ENCODE measurements around the gene ARFGEF3.
"Not testable (repeated sequence)": the region's sequence is repeated elsewhere in the genome, so short reads cannot be mapped to it uniquely, and the experiment has no call there.

Gene ARFGEF3

DNA sequence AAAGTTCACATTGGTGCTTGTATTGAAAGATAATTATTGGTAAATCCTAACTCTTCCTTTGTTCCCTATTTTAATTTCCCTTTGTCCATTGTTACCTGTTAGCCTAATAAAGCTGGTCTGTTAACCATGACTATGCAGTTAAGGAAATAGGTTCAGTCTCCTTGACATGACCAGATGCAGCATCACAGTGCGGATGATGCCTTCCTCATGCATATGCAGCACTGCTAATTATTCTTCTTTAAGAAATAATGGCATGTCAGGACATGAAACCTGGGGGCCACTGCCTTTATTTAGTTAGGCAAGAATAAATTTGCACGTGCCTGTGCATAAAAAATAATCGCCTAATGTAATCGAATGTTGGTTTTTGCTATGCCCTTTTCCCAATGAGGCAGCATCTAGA is 40.1 kb downstream of the ARFGEF3 start:
- no peak overlapping the region for H3K4me3 ChIP-seq (ENCODE audit: low read depth, low read length)
- H3K9me3 ChIP-seq (ENCODE audit: control insufficient read depth, insufficient read depth, low read length): no peaks in the 10 kb centered on the region

GRCh38 chr6:138203315-138203714 is 41.6 kb downstream of the ARFGEF3 start:
- Histone ChIP-seq H3K36me3 (ENCODE audit: control insufficient read depth, insufficient read depth, low read length) (no peaks in the 10 kb centered on the region), H3K9ac (ENCODE audit: low read depth, low read length) (no peak overlapping the region), H3K4me3 (ENCODE audit: low read depth, low read length) (no peak overlapping the region), H3K4me1 (ENCODE audit: control insufficient read depth, insufficient read depth, low read length) (peaks cover 7% of the 10 kb centered on the region), H3K27me3 (ENCODE audit: control insufficient read depth, insufficient read depth, low read length) (no peaks in the 10 kb centered on the region), H3K9me3 (ENCODE audit: control insufficient read depth, insufficient read depth, low read length) (no peaks in the 10 kb centered on the region)

More for the DNA sequence above, 40.1 kb downstream of the ARFGEF3 start:
- H3K4me1 ChIP-seq (ENCODE audit: control insufficient read depth, insufficient read depth, low read length): peaks cover 11% of the 10 kb centered on the region
- no peak overlapping the region for H3K9ac ChIP-seq (ENCODE audit: low read depth, low read length)
- no peaks in the 10 kb centered on the region for H3K36me3 ChIP-seq (ENCODE audit: control insufficient read depth, insufficient read depth, low read length)
- no peaks in the 10 kb centered on the region for H3K27me3 ChIP-seq (ENCODE audit: control insufficient read depth, insufficient read depth, low read length)

GRCh38 chr6:138204303-138204702 is 42.6 kb downstream of the ARFGEF3 start:
- Histone ChIP-seq H3K27me3 (ENCODE audit: control insufficient read depth, insufficient read depth, low read length) (no peaks in the 10 kb centered on the region), H3K36me3 (ENCODE audit: control insufficient read depth, insufficient read depth, low read length) (no peaks in the 10 kb centered on the region), H3K4me3 (ENCODE audit: low read depth, low read length) (no peak overlapping the region), H3K9me3 (ENCODE audit: control insufficient read depth, insufficient read depth, low read length) (no peaks in the 10 kb centered on the region), H3K9ac (ENCODE audit: low read depth, low read length) (no peak overlapping the region), H3K4me1 (ENCODE audit: control insufficient read depth, insufficient read depth, low read length) (no peaks in the 10 kb centered on the region)

DNA sequence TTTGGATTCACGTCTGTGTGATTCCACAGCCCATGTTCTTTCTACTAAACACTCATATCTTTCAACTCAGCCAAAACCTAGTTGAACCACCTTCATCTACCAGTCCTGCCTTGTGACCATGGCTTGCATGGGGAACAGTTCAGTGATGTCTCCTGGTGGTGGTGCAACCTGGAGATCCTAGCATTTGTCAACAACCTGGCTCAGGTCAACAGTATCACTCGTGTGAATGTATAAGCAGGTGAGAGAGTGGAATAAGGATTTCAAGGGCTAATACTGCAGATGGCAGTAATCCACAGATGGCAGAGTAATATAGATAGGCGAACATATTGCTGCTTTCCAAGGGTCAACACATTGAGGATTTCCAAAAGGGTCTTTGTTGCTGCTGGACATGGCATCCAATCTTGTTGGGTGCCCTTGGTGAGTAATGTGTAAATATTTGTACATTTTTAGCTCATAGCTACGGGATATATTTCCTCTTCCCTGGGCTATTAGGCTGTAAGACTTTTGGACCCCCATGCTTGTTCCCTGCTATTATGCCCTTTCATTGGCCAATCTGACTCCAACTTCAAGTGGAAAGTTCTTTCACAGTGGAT is 43.1 kb downstream of the ARFGEF3 start:
- no peaks in the 10 kb centered on the region for H3K9me3 ChIP-seq (ENCODE audit: control insufficient read depth, insufficient read depth, low read length)
- H3K27me3 ChIP-seq (ENCODE audit: control insufficient read depth, insufficient read depth, low read length): no peaks in the 10 kb centered on the region
- H3K4me3 ChIP-seq (ENCODE audit: low read depth, low read length): no peak overlapping the region
- H3K4me1 ChIP-seq (ENCODE audit: control insufficient read depth, insufficient read depth, low read length): no peaks in the 10 kb centered on the region
- no peak overlapping the region for H3K9ac ChIP-seq (ENCODE audit: low read depth, low read length)
- no peaks in the 10 kb centered on the region for H3K36me3 ChIP-seq (ENCODE audit: control insufficient read depth, insufficient read depth, low read length)

DNA sequence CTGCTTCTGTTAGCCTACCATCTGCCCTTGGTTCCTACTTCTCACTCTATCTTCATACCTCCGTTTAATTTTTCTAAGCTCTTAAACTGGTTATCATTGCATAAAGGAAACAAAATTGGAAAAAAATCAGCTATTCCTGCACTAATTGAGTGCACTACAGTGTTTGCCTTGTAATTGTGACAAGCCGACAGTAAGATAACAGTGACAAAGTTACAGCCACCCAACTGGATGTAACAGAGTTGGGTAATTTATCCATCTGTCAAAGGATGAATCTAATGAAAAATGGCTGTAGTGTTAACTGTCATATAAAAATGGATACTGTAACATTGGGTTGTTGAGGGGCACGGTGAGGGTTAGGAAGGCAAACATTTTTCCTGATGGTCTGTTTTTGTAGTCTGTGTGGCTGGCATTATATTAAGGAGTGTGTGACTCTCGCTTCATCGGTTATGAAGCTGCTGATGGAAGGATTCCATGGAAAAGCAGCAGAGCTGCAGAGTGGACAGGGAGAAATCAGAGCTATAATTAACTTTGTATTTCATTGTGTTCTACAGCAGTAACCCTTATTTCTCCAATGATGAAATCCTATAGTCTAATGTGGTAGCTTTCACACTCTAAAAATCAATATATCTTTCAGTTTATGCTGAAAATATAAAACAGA is 43.8 kb downstream of the ARFGEF3 start:
- H3K36me3 ChIP-seq (ENCODE audit: control insufficient read depth, insufficient read depth, low read length): no peaks in the 10 kb centered on the region
- no peaks in the 10 kb centered on the region for H3K27me3 ChIP-seq (ENCODE audit: control insufficient read depth, insufficient read depth, low read length)
- no peaks in the 10 kb centered on the region for H3K4me1 ChIP-seq (ENCODE audit: control insufficient read depth, insufficient read depth, low read length)
- H3K4me3 ChIP-seq (ENCODE audit: low read depth, low read length): no peak overlapping the region
- no peaks in the 10 kb centered on the region for H3K9me3 ChIP-seq (ENCODE audit: control insufficient read depth, insufficient read depth, low read length)
- no peak overlapping the region for H3K9ac ChIP-seq (ENCODE audit: low read depth, low read length)

GRCh38 chr6:138206862-138207261 is 45.1 kb downstream of the ARFGEF3 start:
- no peaks in the 10 kb centered on the region for H3K4me1 ChIP-seq (ENCODE audit: control insufficient read depth, insufficient read depth, low read length)
- no peak overlapping the region for H3K4me3 ChIP-seq (ENCODE audit: low read depth, low read length)
- no peak overlapping the region for H3K9ac ChIP-seq (ENCODE audit: low read depth, low read length)
- no peaks in the 10 kb centered on the region for H3K27me3 ChIP-seq (ENCODE audit: control insufficient read depth, insufficient read depth, low read length)
- H3K9me3 ChIP-seq (ENCODE audit: control insufficient read depth, insufficient read depth, low read length): no peaks in the 10 kb centered on the region
- H3K36me3 ChIP-seq (ENCODE audit: control insufficient read depth, insufficient read depth, low read length): no peaks in the 10 kb centered on the region

DNA sequence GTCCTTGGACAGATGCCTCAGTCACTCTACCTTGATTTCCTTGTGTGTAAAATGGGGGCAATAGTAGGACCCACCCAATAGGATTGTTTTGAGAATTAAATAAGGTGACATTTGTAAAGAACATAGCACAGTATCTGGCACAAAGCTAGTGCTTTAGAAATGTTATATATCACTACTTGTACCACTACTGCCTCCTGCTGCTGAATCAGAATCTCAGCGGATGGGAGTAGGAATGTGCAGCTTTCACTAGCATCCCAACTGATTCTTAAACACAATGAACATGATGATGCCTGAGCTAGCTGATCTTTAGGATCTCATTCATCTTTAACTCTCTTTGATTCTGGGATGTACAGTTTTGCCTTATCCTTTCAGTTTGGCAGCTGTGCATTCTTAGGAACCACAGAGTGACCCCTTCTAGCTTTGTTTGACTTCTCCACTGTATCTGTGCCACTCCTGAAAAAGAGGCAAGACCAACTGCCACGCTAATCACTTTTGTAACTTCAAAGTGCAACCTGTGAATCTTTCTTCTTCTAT is 49.4 kb downstream of the ARFGEF3 start:
- Histone ChIP-seq H3K9me3 (ENCODE audit: control insufficient read depth, insufficient read depth, low read length) (no peaks in the 10 kb centered on the region), H3K4me1 (ENCODE audit: control insufficient read depth, insufficient read depth, low read length) (no peaks in the 10 kb centered on the region), H3K4me3 (ENCODE audit: low read depth, low read length) (no peak overlapping the region)

GRCh38 chr6:138211601-138212000 is 49.9 kb downstream of the ARFGEF3 start:
- Histone ChIP-seq H3K27me3 (ENCODE audit: control insufficient read depth, insufficient read depth, low read length) (no peaks in the 10 kb centered on the region), H3K9me3 (ENCODE audit: control insufficient read depth, insufficient read depth, low read length) (no peaks in the 10 kb centered on the region), H3K9ac (ENCODE audit: low read depth, low read length) (no peak overlapping the region), H3K4me3 (ENCODE audit: low read depth, low read length) (no peak overlapping the region), H3K4me1 (ENCODE audit: control insufficient read depth, insufficient read depth, low read length) (no peaks in the 10 kb centered on the region), H3K36me3 (ENCODE audit: control insufficient read depth, insufficient read depth, low read length) (no peaks in the 10 kb centered on the region)

More for the DNA sequence above, 49.4 kb downstream of the ARFGEF3 start:
- Histone ChIP-seq H3K36me3 (ENCODE audit: control insufficient read depth, insufficient read depth, low read length) (no peaks in the 10 kb centered on the region), H3K27me3 (ENCODE audit: control insufficient read depth, insufficient read depth, low read length) (no peaks in the 10 kb centered on the region), H3K9ac (ENCODE audit: low read depth, low read length) (no peak overlapping the region)

- H3K36me3 ChIP-seq (ENCODE audit: control insufficient read depth, insufficient read depth, low read length); H3K4me3 ChIP-seq (ENCODE audit: low read depth, low read length); H3K27me3 ChIP-seq (ENCODE audit: control insufficient read depth, insufficient read depth, low read length); H3K4me1 ChIP-seq (ENCODE audit: control insufficient read depth, insufficient read depth, low read length); H3K9ac ChIP-seq (ENCODE audit: low read depth, low read length); H3K9me3 ChIP-seq (ENCODE audit: control insufficient read depth, insufficient read depth, low read length): not testable (repeated sequence)
Observed at GRCh38 chr6:138212530-138212929, 50.8 kb downstream of the ARFGEF3 start.

DNA sequence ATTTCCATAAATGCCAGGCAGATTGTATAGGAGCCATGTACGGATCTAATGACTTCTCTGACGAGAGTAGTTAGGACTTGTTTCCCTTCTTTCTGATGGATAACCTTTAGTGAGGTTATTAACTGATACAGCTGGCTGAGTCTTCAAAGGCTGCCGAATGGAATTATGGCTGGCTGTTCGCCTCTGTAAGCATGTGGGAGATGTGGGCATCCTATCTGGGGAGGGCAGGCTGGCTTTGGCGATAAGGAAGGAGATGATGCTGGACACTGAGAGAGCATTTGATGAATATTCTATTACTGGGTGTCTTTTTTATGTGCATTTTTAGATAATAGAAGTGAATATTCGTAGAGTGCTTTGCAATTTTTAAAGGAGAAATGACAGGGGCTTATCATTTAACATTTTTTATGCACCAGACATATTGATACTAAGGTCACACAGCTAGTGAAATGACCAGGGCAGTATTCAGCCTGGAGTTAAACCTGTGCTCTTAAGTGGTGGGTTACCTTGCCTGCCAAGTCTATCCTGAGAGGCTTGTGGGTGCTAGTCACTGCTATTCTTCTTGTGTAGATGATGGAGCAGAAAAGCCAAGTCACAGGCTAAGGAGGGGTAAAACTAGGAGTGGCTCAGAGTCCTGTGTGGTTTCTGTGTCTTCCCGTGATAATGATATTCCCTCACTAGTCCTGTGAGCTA is 53.5 kb downstream of the ARFGEF3 start:
- Histone ChIP-seq H3K36me3 (ENCODE audit: control insufficient read depth, insufficient read depth, low read length) (no peaks in the 10 kb centered on the region), H3K4me3 (ENCODE audit: low read depth, low read length) (no peak overlapping the region)

GRCh38 chr6:138218449-138218848 is 56.7 kb downstream of the ARFGEF3 start, which contains the start of gene PBOV1:
PBOV1 (minus strand) TSS chr6:138218491; CDS start chr6:138218395, 96 bp downstream.
- Histone ChIP-seq H3K9me3 (ENCODE audit: control insufficient read depth, insufficient read depth, low read length) (no peaks in the 10 kb centered on the region), H3K27me3 (ENCODE audit: control insufficient read depth, insufficient read depth, low read length) (no peaks in the 10 kb centered on the region), H3K4me1 (ENCODE audit: control insufficient read depth, insufficient read depth, low read length) (no peaks in the 10 kb centered on the region), H3K9ac (ENCODE audit: low read depth, low read length) (no peak within 1 kb of the TSS), H3K36me3 (ENCODE audit: control insufficient read depth, insufficient read depth, low read length) (no peaks in the 10 kb centered on the region), H3K4me3 (ENCODE audit: low read depth, low read length) (no peak within 1 kb of the TSS)

More for the DNA sequence above, 53.5 kb downstream of the ARFGEF3 start:
- no peaks in the 10 kb centered on the region for H3K9me3 ChIP-seq (ENCODE audit: control insufficient read depth, insufficient read depth, low read length)
- H3K4me1 ChIP-seq (ENCODE audit: control insufficient read depth, insufficient read depth, low read length): no peaks in the 10 kb centered on the region
- no peaks in the 10 kb centered on the region for H3K27me3 ChIP-seq (ENCODE audit: control insufficient read depth, insufficient read depth, low read length)
- no peak overlapping the region for H3K9ac ChIP-seq (ENCODE audit: low read depth, low read length)

DNA sequence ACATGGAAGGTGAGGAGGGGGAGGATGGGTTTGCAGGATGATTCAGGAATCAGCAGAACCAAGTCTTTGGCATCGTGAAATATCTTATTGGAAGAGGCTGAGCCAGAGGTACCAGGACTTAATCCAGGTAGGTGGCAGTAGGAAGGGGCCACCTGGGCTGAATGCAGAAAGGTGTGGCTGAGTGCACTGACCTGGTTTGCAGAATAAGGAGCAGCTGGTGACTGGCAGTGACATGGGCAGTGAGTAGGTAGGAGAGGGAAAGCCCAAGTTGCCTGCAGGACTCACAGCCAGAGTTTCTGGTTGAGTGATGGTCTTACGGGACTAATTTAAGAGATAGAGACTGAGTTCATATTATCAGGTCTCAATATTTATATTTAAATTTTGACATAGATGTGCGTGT is 57.7 kb downstream of the ARFGEF3 start:
- Histone ChIP-seq H3K9me3 (ENCODE audit: control insufficient read depth, insufficient read depth, low read length) (no peaks in the 10 kb centered on the region), H3K4me3 (ENCODE audit: low read depth, low read length) (no peak overlapping the region), H3K4me1 (ENCODE audit: control insufficient read depth, insufficient read depth, low read length) (no peaks in the 10 kb centered on the region), H3K27me3 (ENCODE audit: control insufficient read depth, insufficient read depth, low read length) (no peaks in the 10 kb centered on the region), H3K36me3 (ENCODE audit: control insufficient read depth, insufficient read depth, low read length) (no peaks in the 10 kb centered on the region), H3K9ac (ENCODE audit: low read depth, low read length) (no peak overlapping the region)
